Measurements from ENCODE around the gene PIK3R1. TPM values are rescaled to one million over a fixed set of nuclear protein-coding genes. Genes with fewer than 3 reads are reported as not detected.

The PIK3R1 gene
- total RNA-seq, 1 experiment from 2014 or later = 47.8 TPM

DNA sequence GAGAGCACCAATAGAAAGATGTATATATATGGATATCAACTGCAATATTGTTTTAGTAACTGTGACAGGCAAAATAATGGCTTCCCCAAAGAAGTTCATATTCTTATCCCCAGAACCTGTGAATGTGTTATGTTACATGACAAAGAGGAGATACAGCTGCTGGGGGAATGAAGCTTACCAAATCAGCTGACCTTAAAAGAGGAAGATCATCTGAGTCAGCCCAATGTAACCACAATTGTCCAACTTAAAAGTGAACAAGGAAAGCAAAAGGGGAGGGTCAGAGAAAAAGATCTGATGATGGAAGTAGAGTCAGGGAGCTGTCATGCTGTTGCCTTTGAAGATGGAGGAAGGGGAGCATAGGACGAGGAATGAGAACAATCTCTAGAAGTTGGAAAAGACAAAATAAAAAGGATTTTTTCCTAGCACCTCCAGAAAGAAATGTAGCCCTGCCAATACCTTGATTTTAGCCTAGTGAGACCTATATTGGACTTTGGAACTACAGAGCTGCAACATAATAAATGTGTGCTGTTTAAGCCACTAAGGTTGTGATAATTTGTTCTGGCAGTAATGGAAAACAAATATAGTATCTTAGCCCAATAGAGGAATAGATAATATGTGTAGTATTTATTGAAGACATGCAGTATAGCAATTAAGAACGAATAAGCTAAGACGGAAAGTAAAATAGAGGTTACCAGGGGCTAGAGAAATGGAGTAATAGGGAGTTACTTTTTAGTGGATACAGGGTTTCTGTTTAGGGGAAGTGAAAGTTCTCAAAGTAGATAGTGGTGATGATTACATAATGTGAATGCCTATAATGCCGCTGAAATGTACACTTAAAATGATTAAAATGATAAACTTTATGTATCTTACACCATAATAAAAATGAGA lies 115.9 kb downstream of the PIK3R1 start:
- POLR2A ChIA-PET = interaction anchor here (0.5 kb wide), 1 partner anchor 141 kb away, joined by 8 read pairs; no protein-coding TSS in a partner anchor
- CTCF ChIA-PET = no interaction called here
- Mint-ChIP-seq H3K27me3 (ENCODE audit: insufficient read depth, unreplicated experiment) (no peaks in the 10 kb centered on the region), H3K4me1 (ENCODE audit: low read depth, unreplicated experiment) (peaks cover 10% of the 10 kb centered on the region), H3K4me3 (ENCODE audit: unreplicated experiment) (no peak overlapping the region), H3K27ac (ENCODE audit: unreplicated experiment) (no peak overlapping the region), H3K9me3 (ENCODE audit: unreplicated experiment) (no peaks in the 10 kb centered on the region), H3K36me3 (ENCODE audit: insufficient read depth, unreplicated experiment) (no peaks in the 10 kb centered on the region)
- no peak for DNase-seq
- H3K4me3 ChIP-seq (ENCODE audit: low read depth, low read length) = no peak overlapping the region
- no peaks in the 10 kb centered on the region for H3K36me3 ChIP-seq (ENCODE audit: control insufficient read depth, insufficient read depth, low read length)
- intact Hi-C loops (cut with micrococcal nuclease; ENCODE audit: unreplicated experiment) = no loop called here
- no peaks in the 10 kb centered on the region for H3K4me1 ChIP-seq
- TF ChIP-seq, protein P1, sequence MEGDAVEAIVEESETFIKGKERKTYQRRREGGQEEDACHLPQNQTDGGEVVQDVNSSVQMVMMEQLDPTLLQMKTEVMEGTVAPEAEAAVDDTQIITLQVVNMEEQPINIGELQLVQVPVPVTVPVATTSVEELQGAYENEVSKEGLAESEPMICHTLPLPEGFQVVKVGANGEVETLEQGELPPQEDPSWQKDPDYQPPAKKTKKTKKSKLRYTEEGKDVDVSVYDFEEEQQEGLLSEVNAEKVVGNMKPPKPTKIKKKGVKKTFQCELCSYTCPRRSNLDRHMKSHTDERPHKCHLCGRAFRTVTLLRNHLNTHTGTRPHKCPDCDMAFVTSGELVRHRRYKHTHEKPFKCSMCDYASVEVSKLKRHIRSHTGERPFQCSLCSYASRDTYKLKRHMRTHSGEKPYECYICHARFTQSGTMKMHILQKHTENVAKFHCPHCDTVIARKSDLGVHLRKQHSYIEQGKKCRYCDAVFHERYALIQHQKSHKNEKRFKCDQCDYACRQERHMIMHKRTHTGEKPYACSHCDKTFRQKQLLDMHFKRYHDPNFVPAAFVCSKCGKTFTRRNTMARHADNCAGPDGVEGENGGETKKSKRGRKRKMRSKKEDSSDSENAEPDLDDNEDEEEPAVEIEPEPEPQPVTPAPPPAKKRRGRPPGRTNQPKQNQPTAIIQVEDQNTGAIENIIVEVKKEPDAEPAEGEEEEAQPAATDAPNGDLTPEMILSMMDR (IDR thresholded peaks at IDR 0.05; ENCODE audit: insufficient read depth in 1 of 2, low read depth in 1 of 2, low read length in 1 of 2, severe bottlenecking in 1 of 2, unreplicated experiment in 1 of 2) = no peak
- H3K27me3 ChIP-seq (replicated peaks; ENCODE audit: control insufficient read depth, insufficient read depth, low read length) = no peaks in the 10 kb centered on the region
- no TSS peak for BruUV-seq (replicated peaks)
- H3K9me3 ChIP-seq = no peaks in the 10 kb centered on the region

DNA sequence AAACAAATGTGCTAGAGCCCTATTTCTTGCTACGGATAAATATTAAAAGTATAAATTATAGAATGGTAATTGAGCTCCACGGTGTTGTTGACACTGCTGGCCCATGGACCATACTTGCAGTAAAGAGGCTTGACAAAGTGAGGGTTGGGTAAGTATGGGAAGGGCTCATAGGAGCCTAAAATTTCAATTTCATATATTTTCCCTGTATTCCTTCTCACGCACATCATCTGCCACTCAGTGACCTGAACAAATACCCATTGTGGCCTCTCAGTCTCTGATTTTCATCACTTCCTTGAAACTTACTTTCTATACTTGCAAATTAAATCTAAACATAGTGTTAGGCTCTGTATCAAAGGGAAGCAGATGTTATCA lies 116.5 kb downstream of the PIK3R1 start:
- Mint-ChIP-seq H3K27ac (ENCODE audit: unreplicated experiment) (no peak overlapping the region), H3K27me3 (ENCODE audit: insufficient read depth, unreplicated experiment) (no peaks in the 10 kb centered on the region), H3K4me1 (ENCODE audit: low read depth, unreplicated experiment) (peaks cover 10% of the 10 kb centered on the region), H3K4me3 (ENCODE audit: unreplicated experiment) (no peak overlapping the region), H3K9me3 (ENCODE audit: unreplicated experiment) (no peaks in the 10 kb centered on the region), H3K36me3 (ENCODE audit: insufficient read depth, unreplicated experiment) (no peaks in the 10 kb centered on the region)
- Histone ChIP-seq H3K36me3 (ENCODE audit: control insufficient read depth, insufficient read depth, low read length) (no peaks in the 10 kb centered on the region), H3K4me3 (ENCODE audit: low read depth, low read length) (no peak overlapping the region), H3K9me3 (no peaks in the 10 kb centered on the region), H3K4me1 (no peaks in the 10 kb centered on the region), H3K27me3 (replicated peaks; ENCODE audit: control insufficient read depth, insufficient read depth, low read length) (no peaks in the 10 kb centered on the region)
- POLR2A ChIA-PET = interaction anchor here (0.6 kb wide), 1 partner anchor 1005 kb away, joined by 6 read pairs; no protein-coding TSS in a partner anchor
- TF ChIP-seq, protein P1 (IDR thresholded peaks at IDR 0.05; ENCODE audit: insufficient read depth in 1 of 2, low read depth in 1 of 2, low read length in 1 of 2, severe bottlenecking in 1 of 2, unreplicated experiment in 1 of 2) = no peak
- CTCF ChIA-PET = no interaction called here
- intact Hi-C loops (cut with micrococcal nuclease; ENCODE audit: unreplicated experiment) = no loop called here
- no peak for DNase-seq
- no TSS peak for BruUV-seq (replicated peaks)

DNA sequence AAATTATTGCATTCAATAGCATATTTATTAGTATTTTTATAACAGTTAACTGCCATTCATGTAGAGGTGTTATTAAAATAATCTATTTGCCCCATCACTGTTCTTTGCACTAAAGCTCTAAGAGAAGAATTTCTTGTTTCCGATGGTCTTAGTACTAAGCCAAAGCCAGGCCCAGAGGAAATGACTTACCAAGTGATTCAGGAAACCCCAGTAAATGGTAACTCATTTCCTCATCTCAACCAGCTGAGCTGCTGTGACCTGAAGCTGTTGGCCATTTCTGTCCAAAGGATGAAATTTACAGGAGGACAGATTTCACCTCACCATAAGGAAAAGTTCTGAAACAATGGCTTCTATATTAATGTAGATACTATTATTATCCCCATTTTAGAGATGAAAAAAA lies 117.0 kb downstream of the PIK3R1 start:
- Mint-ChIP-seq H3K9me3 (ENCODE audit: unreplicated experiment) (no peaks in the 10 kb centered on the region), H3K27ac (ENCODE audit: unreplicated experiment) (no peak overlapping the region), H3K27me3 (ENCODE audit: insufficient read depth, unreplicated experiment) (no peaks in the 10 kb centered on the region), H3K4me3 (ENCODE audit: unreplicated experiment) (no peak overlapping the region), H3K4me1 (ENCODE audit: low read depth, unreplicated experiment) (peaks cover 10% of the 10 kb centered on the region), H3K36me3 (ENCODE audit: insufficient read depth, unreplicated experiment) (no peaks in the 10 kb centered on the region)
- DNase-seq = no peak
- no peaks in the 10 kb centered on the region for H3K4me1 ChIP-seq
- ChIA-PET POLR2A (interaction anchor here (0.6 kb wide), 1 partner anchor 1005 kb away, joined by 6 read pairs; no protein-coding TSS in a partner anchor), CTCF (no interaction called here)
- TF ChIP-seq, protein P1 (IDR thresholded peaks at IDR 0.05; ENCODE audit: insufficient read depth in 1 of 2, low read depth in 1 of 2, low read length in 1 of 2, severe bottlenecking in 1 of 2, unreplicated experiment in 1 of 2) = no peak
- no peaks in the 10 kb centered on the region for H3K36me3 ChIP-seq (ENCODE audit: control insufficient read depth, insufficient read depth, low read length)
- BruUV-seq (replicated peaks) = no TSS peak
- H3K4me3 ChIP-seq (ENCODE audit: low read depth, low read length) = no peak overlapping the region
- intact Hi-C loops (cut with micrococcal nuclease; ENCODE audit: unreplicated experiment) = no loop called here
- H3K27me3 ChIP-seq (replicated peaks; ENCODE audit: control insufficient read depth, insufficient read depth, low read length) = no peaks in the 10 kb centered on the region
- no peaks in the 10 kb centered on the region for H3K9me3 ChIP-seq
